B cell (primary cell): ENCODE measurements around the gene MYD88. TPM values are rescaled to one million over a fixed set of nuclear protein-coding genes. Genes with fewer than 3 reads are reported as not detected.

ENCODE experiments used
- ATAC-seq: fragments of 200-7000 bp; cut with Tn5 transposase; one replicate; pipeline ENCODE4 v1.10.0; 2021; ENCODE audit warnings: low read depth, mild to moderate bottlenecking, moderate number of reproducible peaks, moderate library complexity
- CTCF ChIA-PET: fragments of 350-600 bp; sonication (Branson Sonifier 250); formaldehyde crosslinking; loops from one replicate; lab custom pipeline; 2021; ENCODE audit warnings: antibody characterized with exemption, inconsistent platforms; lab: Charles Lee
- POLR2A ChIA-PET: fragments of 350-600 bp; sonication (Branson Sonifier 250); formaldehyde crosslinking; loops from one replicate; lab custom pipeline; 2021; ENCODE audit warnings: antibody characterized with exemption; lab: Charles Lee
- DNase-seq: peaks from one replicate; pipeline ENCODE4 v3.0.0; 2013
- H2AFZ ChIP-seq: 2 replicates; pipeline ENCODE4 v1.6.1; 2012; ENCODE audit warnings: mild to moderate bottlenecking, low read depth, low read length; ENCODE audit not compliant: insufficient read depth, poor library complexity, severe bottlenecking
- H3K27ac ChIP-seq, 2 donors: 1 replicate in 1 of 2; 2 replicates in 1 of 2; pipeline ENCODE4 v1.5.1; 2012 to 2013; ENCODE audit warnings: low read length in 2 of 2, mild to moderate bottlenecking in 2 of 2, moderate library complexity in 1 of 2
- H3K27me3 ChIP-seq, 4 experiments: fragments of 200-600 bp in 1 of 4; sonication (generic) in 1 of 4; replicated peaks in 1 of 4; 1 replicate in 2 of 4; 2 replicates in 2 of 4; pipeline versions ENCODE4 v1.6.1 to v1.7.0; 2013 to 2016; ENCODE audit warnings: low read length in 3 of 4, mild to moderate bottlenecking in 2 of 4, mixed read lengths in 1 of 4, moderate library complexity in 1 of 4; ENCODE audit not compliant: insufficient read depth in 4 of 4, control insufficient read depth in 3 of 4; ENCODE audit errors: control extremely low read depth in 1 of 4
- H3K36me3 ChIP-seq, 2 experiments: replicated peaks in 1 of 2; 1 replicate in 1 of 2; 2 replicates in 1 of 2; pipeline versions ENCODE4 v1.6.1 to v1.7.1; 2013; ENCODE audit warnings: low read length in 1 of 2; ENCODE audit not compliant: insufficient read depth in 2 of 2, control insufficient read depth in 1 of 2; ENCODE audit errors: control extremely low read depth in 1 of 2, extremely low read depth in 1 of 2
- H3K4me1 ChIP-seq, 2 donors: fragments of 200-600 bp in 1 of 2; sonication (generic) in 1 of 2; 1 replicate in 1 of 2; 2 replicates in 1 of 2; pipeline versions ENCODE4 v1.5.1 to v1.6.1; 2013 to 2017; ENCODE audit warnings: low read length in 2 of 2; ENCODE audit not compliant: control insufficient read depth in 2 of 2, insufficient read depth in 2 of 2
- H3K4me2 ChIP-seq: replicated peaks from 2 replicates; pipeline ENCODE3; 2012; ENCODE audit warnings: mild to moderate bottlenecking, low read depth, low read length; ENCODE audit not compliant: poor library complexity, severe bottlenecking
- H3K4me3 ChIP-seq, 5 experiments: fragments of 200-600 bp in 1 of 5; sonication (generic) in 1 of 5; 1 replicate in 3 of 5; 2 replicates in 2 of 5; pipeline versions ENCODE4 v1.5.1 to v1.7.0; 2011 to 2016; ENCODE audit warnings: low read length in 4 of 5, mild to moderate bottlenecking in 4 of 5, low read depth in 2 of 5, control low read depth in 1 of 5, moderate library complexity in 1 of 5; ENCODE audit not compliant: insufficient read depth in 1 of 5; ENCODE audit errors: control extremely low read depth in 1 of 5, extremely low read depth in 1 of 5
- H3K79me2 ChIP-seq: fragments of 200-600 bp; sonication (generic); one replicate; pipeline ENCODE4 v1.6.0; 2016; ENCODE audit warnings: low read length; ENCODE audit not compliant: control insufficient read depth, insufficient read depth
- H3K9ac ChIP-seq: fragments of 200-600 bp; sonication (generic); 2 replicates; pipeline ENCODE4 v1.6.1; 2017; ENCODE audit warnings: mild to moderate bottlenecking, low read length, moderate library complexity
- H3K9me3 ChIP-seq, 3 donors: one replicate each; pipeline versions ENCODE4 v1.6.1 to v1.7.1; 2013; ENCODE audit warnings: low read length in 2 of 3; ENCODE audit not compliant: control insufficient read depth in 2 of 3, insufficient read depth in 1 of 3; ENCODE audit errors: control extremely low read depth in 1 of 3
- H4K20me1 ChIP-seq: 2 replicates; pipeline ENCODE4 v1.6.0; 2012; ENCODE audit warnings: mild to moderate bottlenecking, low read length; ENCODE audit not compliant: insufficient read depth, control insufficient read depth, poor library complexity, severe bottlenecking
- H3K27ac Mint-ChIP-seq: one replicate; pipeline ENCODE4 v1.8.0; 2021; ENCODE audit warnings: mixed read lengths
- H3K27me3 Mint-ChIP-seq: one replicate; pipeline ENCODE4 v1.8.0; 2021; ENCODE audit warnings: mixed read lengths
- H3K4me1 Mint-ChIP-seq: one replicate; pipeline ENCODE4 v1.8.0; 2021; ENCODE audit warnings: mixed read lengths
- H3K4me3 Mint-ChIP-seq: one replicate; pipeline ENCODE4 v1.8.0; 2021; ENCODE audit warnings: mixed read lengths
- H3K9me3 Mint-ChIP-seq: one replicate; pipeline ENCODE4 v1.8.0; 2022; ENCODE audit warnings: mixed read lengths; ENCODE audit not compliant: insufficient read depth
- CTCF ChIP-seq: fragments of 200-600 bp; IDR thresholded peaks from one replicate; pipeline ENCODE4 v1.8.0; 2022; ENCODE audit warnings: antibody characterized with exemption, mild to moderate bottlenecking
- EZH2 ChIP-seq: IDR thresholded peaks from 2 replicates; pipeline ENCODE4 v1.6.1; 2012; ENCODE audit warnings: borderline replicate concordance, low read depth, mild to moderate bottlenecking, moderate library complexity, low read length; ENCODE audit not compliant: insufficient read depth, poor library complexity, severe bottlenecking
- WGBS: methylation state at CpG from one replicate; pipeline ENCODE4 v1.1.5; 2013; ENCODE audit warnings: missing lambda C conversion rate; ENCODE audit not compliant: insufficient coverage; 5-methylcytosine and 5-hydroxymethylcytosine counted together
- intact Hi-C: fragments of 100-400 bp; cut with micrococcal nuclease; formaldehyde crosslinking; loops from one replicate; pipeline ENCODE4 v1.10.0; 2022
- polyA plus RNA-seq: library from polyadenylated mRNA; depleted of rRNA; stranded (reverse); fragments of >200 nt; gene quantifications from 2 replicates; pipeline ENCODE4 v1.2.3, GENCODE V29; 2012
- total RNA-seq, 2 donors: library from RNA; stranded (reverse); fragments of 120-200 nt in 1 of 2; gene quantifications; 1 replicate in 1 of 2; 2 replicates in 1 of 2; pipeline versions ENCODE4 v1.2.3 to v1.2.4, GENCODE V29; 2013 to 2022

MYD88 gene
- total and polyA plus RNA-seq, 2 donors (not counting 1 experiment from before 2014, with no cell fraction given) = 48.0 to 52.3 TPM

GRCh38 chr3:38142959-38143358 lies 4.5 kb downstream of the MYD88 start:
- Histone ChIP-seq H2AFZ (no peak overlapping the region), H3K4me1 (peaks cover 28 to 33% of the 10 kb centered on the region in 2 donors), H4K20me1 (no peaks in the 10 kb centered on the region), H3K4me2 (no peak overlapping the region), H3K36me3 (peaks cover 4 to 19% of the 10 kb centered on the region in 2 experiments), H3K9ac (no peak overlapping the region), H3K79me2 (peaks cover 22% of the 10 kb centered on the region), H3K4me3 (no peak overlapping the region), H3K27ac (no peak overlapping the region), H3K9me3 (peaks cover 4 to 11% (median 7%) of the 10 kb centered on the region in 3 donors), H3K27me3 (no peaks in the 10 kb centered on the region)
- TF ChIP-seq EZH2 (no peak), CTCF (no peak)
- no peak overlapping the region for H3K27ac Mint-ChIP-seq
- H3K9me3 Mint-ChIP-seq = peaks cover 4% of the 10 kb centered on the region
- H3K4me1 Mint-ChIP-seq = peaks cover 50% of the 10 kb centered on the region
- ChIA-PET POLR2A (no interaction called here), CTCF (no interaction called here)
- H3K27me3 Mint-ChIP-seq = no peaks in the 10 kb centered on the region
- intact Hi-C loops = no loop called here
- no peak for DNase-seq
- no peak overlapping the region for H3K4me3 Mint-ChIP-seq
- 100% methylated on average over 1 of the region's 1 CpG for WGBS
- ATAC-seq = no peak

- peaks cover 50% of the 10 kb centered on the region for H3K4me1 Mint-ChIP-seq
- 19% methylated on average over 3 of the region's 3 CpGs for WGBS
- H3K9me3 ChIP-seq = peaks cover 4 to 11% (median 7%) of the 10 kb centered on the region in 3 donors
- no peak for DNase-seq
- no peak overlapping the region for H3K27ac ChIP-seq
- H3K36me3 ChIP-seq = peaks cover 4 to 19% of the 10 kb centered on the region in 2 experiments
- H3K27me3 Mint-ChIP-seq = no peaks in the 10 kb centered on the region
- no peak overlapping the region for H3K9ac ChIP-seq
- no peak overlapping the region for H2AFZ ChIP-seq
- ChIA-PET POLR2A (interaction anchor here (0.6 kb wide), 1 partner anchor 21 kb away, joined by 4 read pairs; the partner anchor contains the start of gene OXSR1), CTCF (no interaction called here)
- H3K4me1 ChIP-seq = peaks cover 29 to 34% of the 10 kb centered on the region in 2 donors
- H4K20me1 ChIP-seq = no peaks in the 10 kb centered on the region
- peaks cover 17% of the 10 kb centered on the region for H3K79me2 ChIP-seq
- no peak overlapping the region for H3K27ac Mint-ChIP-seq
- no peak overlapping the region for H3K4me3 Mint-ChIP-seq
- intact Hi-C loops = no loop called here
- no peak for ATAC-seq
- peaks cover 4% of the 10 kb centered on the region for H3K9me3 Mint-ChIP-seq
- TF ChIP-seq EZH2 (no peak), CTCF (no peak)
- H3K4me2 ChIP-seq = no peak overlapping the region
- H3K27me3 ChIP-seq = no peaks in the 10 kb centered on the region
- no peak overlapping the region for H3K4me3 ChIP-seq
Observed at GRCh38 chr3:38143511-38143910, 5.0 kb downstream of the MYD88 start.
